Type B pancreatic cell (in vitro differentiated cells): Measurements from ENCODE around the gene SEMA4G. TPM values are rescaled to one million over a fixed set of nuclear protein-coding genes. Genes with fewer than 3 reads are reported as not detected.
A peak's percentile ranks its signal among the peaks of the same experiment; 100 is the strongest.

Experiments used
- DNase-seq: peaks from one replicate; pipeline ENCODE4 v3.0.0; 2021; ENCODE audit warnings: mixed read lengths; ENCODE audit not compliant: unreplicated experiment; ENCODE audit errors: extremely low spot score
- H3K27ac Mint-ChIP-seq: 2 replicates; pipeline ENCODE4 v1.8.0; 2021; ENCODE audit warnings: mild to moderate bottlenecking, mixed read lengths
- H3K27me3 Mint-ChIP-seq: 2 replicates; pipeline ENCODE4 v1.8.0; 2021; ENCODE audit warnings: mixed read lengths
- H3K36me3 Mint-ChIP-seq: 2 replicates; pipeline ENCODE4 v1.8.0; 2021; ENCODE audit warnings: mixed read lengths
- H3K4me1 Mint-ChIP-seq: one replicate; pipeline ENCODE4 v1.8.0; 2021; ENCODE audit warnings: mixed read lengths; ENCODE audit not compliant: unreplicated experiment
- H3K4me3 Mint-ChIP-seq: 2 replicates; pipeline ENCODE4 v1.8.0; 2021; ENCODE audit warnings: mild to moderate bottlenecking, mixed read lengths
- H3K9me3 Mint-ChIP-seq: 2 replicates; pipeline ENCODE4 v1.8.0; 2021; ENCODE audit warnings: mixed read lengths
- CTCF ChIP-seq: fragments of 200-600 bp; sonication (generic); conservative IDR thresholded peaks from 2 replicates; pipeline ENCODE4 v1.5.0; 2021; ENCODE audit warnings: antibody characterized with exemption, mild to moderate bottlenecking
- total RNA-seq: library from RNA; stranded (reverse); gene quantifications from 2 replicates; pipeline ENCODE4 v1.2.1, GENCODE V29; 2021; ENCODE audit warnings: low replicate concordance

Gene SEMA4G
- total RNA-seq, 1 donor from 2014 or later = 46.0 TPM

- TF ChIP-seq CTCF = no peak
- Mint-ChIP-seq H3K9me3 (no peaks in the 10 kb centered on the region), H3K27me3 (no peaks in the 10 kb centered on the region), H3K36me3 (no peaks in the 10 kb centered on the region), H3K4me3 (no peak overlapping the region), H3K4me1 (no peaks in the 10 kb centered on the region), H3K27ac (no peak overlapping the region)
- DNase-seq = no peak
Observed at GRCh38 chr10:101006593-101007098, 37.3 kb downstream of the SEMA4G start.

- no peaks in the 10 kb centered on the region for H3K36me3 Mint-ChIP-seq
- DNase-seq = no peak
- H3K9me3 Mint-ChIP-seq = no peaks in the 10 kb centered on the region
- no peak for TF ChIP-seq CTCF
- H3K4me1 Mint-ChIP-seq = no peaks in the 10 kb centered on the region
- no peak overlapping the region for H3K27ac Mint-ChIP-seq
- H3K27me3 Mint-ChIP-seq = no peaks in the 10 kb centered on the region
- H3K4me3 Mint-ChIP-seq = no peak overlapping the region
Observed at GRCh38 chr10:101007099-101007711, 37.9 kb downstream of the SEMA4G start.

GRCh38 chr10:101007915-101008822, 38.9 kb downstream of the SEMA4G start:
- peaks cover 2% of the 10 kb centered on the region for H3K27me3 Mint-ChIP-seq
- no peak overlapping the region for H3K27ac Mint-ChIP-seq
- TF ChIP-seq CTCF = no peak
- no peak overlapping the region for H3K4me3 Mint-ChIP-seq
- no peaks in the 10 kb centered on the region for H3K36me3 Mint-ChIP-seq
- H3K9me3 Mint-ChIP-seq = no peaks in the 10 kb centered on the region
- H3K4me1 Mint-ChIP-seq = peaks cover 7% of the 10 kb centered on the region
- DNase-seq = no peak

- no peak for DNase-seq
- Mint-ChIP-seq H3K4me3 (no peak overlapping the region), H3K36me3 (no peaks in the 10 kb centered on the region), H3K27me3 (peaks cover 4% of the 10 kb centered on the region), H3K27ac (no peak overlapping the region), H3K4me1 (peaks cover 11% of the 10 kb centered on the region), H3K9me3 (no peaks in the 10 kb centered on the region)
- no peak for TF ChIP-seq CTCF
Observed at GRCh38 chr10:101008823-101009423, 39.6 kb downstream of the SEMA4G start.

GRCh38 chr10:101010329-101010728, 41.0 kb downstream of the SEMA4G start:
- Mint-ChIP-seq H3K27me3 (peaks cover 9% of the 10 kb centered on the region), H3K4me1 (peaks cover 23% of the 10 kb centered on the region), H3K9me3 (no peaks in the 10 kb centered on the region), H3K27ac (no peak overlapping the region), H3K36me3 (no peaks in the 10 kb centered on the region), H3K4me3 (no peak overlapping the region)
- peak; percentile 1 for TF ChIP-seq CTCF
- no peak for DNase-seq
